ENCODE results near the gene ZNF513.
"Not testable (repeated sequence)": the region's sequence is repeated elsewhere in the genome, so short reads cannot be mapped to it uniquely, and the experiment has no call there.

ZNF513 gene

DNA sequence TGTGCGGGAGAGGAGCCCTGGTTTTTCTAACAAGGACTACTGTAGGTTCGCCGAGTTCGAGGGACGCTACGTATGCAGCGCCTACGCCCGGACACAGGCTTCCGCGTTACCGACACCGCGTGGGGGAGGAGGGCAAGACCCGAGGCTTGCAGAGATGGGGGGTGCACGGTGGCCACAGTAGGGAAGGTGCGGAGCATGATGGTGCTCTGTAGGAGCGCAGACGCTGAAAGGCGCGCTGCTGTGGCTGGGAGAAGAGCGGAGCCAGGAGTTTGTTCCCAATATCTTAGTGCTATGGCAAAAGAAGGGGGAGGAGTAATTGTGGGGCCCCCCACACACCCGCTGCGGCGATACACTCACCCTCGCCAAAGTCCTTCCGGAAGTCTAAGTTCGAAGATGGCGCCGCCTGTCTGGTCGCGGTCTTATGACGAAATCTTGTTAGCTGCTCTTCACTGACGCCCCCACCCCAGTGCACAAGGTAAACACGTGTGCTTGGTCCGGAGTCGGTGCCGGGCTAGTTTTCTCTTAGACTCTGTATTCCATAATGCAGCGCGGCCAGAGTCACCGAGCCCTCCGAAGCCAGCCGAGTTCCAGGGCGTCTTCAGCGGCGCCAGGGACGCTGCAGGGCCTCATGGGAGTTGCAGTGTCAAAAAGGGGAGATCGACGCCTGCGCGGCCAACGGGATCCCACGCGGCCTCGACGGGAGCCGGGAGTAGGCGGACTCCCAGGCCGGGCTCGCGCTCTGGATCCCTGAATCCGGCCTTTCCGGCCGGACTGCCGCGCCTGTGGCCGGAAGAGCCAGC lies 24.0 kb downstream of the ZNF513 start, which contains the start of gene GTF3C2:
Gene GTF3C2, minus strand, starts transcription at position 383 of the 800 bp plus-strand sequence. CDS start 13,210 bp downstream, outside the sequence.
- peak; percentile 98 for DNase-seq (ENCODE audit: low spot score)

DNA sequence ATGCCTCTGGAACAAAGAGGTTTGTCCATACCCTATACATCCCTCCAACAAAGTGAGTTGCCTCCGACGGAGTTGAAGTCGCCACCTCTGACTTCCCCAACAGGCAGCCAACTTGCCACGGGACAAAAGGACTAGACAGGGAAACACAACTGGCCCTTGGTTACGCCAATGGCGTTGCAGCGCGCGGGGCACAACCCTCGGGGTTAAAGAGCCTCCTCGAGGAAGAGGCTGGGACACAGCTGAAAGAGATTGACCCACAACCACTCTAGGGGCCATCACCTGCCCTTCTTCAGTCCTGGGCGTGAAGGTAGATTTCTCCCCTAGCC lies 24.5 kb downstream of the ZNF513 start:
- peak; percentile 40 for DNase-seq (ENCODE audit: low spot score)

DNA sequence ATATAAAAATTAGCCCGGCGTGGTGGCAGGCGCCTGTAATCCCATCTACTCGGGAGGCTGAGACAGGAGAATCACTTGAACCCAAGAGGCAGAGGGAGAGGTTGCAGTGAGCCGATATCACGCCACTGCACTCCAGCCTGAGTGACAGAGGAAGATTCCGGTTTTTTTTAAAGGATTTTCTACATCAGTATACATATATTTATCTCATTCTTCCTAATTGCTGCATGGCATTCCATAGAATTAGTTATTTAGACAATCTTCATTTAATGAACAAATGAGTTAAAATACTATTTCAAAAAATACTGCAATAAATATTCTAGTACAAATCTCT lies 26.0 kb downstream of the ZNF513 start:
- DNase-seq (ENCODE audit: low spot score): no peak

DNA sequence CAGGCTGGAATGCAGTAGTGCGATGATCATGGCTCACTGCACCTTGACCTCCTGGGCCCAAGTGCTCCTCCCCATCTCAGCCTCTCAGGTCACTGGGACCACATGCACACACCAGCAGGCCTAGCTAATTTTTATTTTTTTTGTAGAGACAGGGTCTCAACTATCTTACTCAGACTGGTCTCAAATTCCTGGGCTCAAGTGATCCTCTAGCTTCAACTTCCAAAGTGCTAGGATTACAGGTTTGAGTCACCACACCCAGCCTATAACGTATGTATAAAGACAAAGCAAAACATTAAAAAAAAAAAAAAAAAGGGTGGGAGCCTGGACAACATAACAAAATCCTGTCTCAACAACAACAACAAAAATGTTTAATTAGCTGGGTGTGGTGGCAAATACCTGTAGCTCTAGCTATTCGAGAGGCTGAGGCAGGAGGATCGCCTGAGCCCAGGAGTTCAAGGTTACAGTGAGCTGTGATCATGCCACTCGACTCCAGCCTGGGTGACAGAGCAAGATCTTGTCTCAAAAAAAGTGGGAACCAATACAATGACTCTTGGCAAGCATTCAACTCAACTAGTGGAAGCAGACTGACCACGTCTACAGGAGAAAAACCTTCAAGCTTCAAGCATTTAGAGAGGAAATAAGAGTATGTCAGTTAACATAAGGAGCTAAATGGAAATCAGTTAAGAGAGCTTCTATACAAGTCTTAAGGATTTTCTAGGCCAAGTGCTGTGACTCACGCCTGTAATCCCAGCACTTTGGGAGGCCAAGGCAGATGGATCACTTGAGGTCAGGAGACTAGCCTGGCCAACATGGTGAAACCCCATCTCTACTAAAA lies 26.6 kb downstream of the ZNF513 start:
- DNase-seq (ENCODE audit: low spot score): no peak

DNA sequence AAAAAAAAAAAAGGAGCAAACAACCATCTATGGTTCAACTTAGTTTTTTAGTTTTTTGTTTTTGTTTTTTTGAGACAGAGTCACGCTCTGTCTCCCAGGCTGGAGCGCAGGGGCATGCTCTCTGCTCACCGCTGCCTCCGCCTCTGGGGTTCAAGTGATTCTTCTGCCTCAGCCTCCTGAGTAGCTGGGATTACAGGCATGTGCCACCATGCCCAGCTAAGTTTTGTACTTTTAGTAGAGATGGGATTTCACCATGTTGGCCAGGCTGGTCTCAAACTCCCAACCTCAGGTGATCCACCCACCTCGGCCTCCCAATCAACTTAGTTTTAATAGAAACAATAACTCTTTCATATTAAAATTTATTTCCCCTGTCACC lies 27.2 kb downstream of the ZNF513 start:
- DNase-seq (ENCODE audit: low spot score): not testable (repeated sequence)

DNA sequence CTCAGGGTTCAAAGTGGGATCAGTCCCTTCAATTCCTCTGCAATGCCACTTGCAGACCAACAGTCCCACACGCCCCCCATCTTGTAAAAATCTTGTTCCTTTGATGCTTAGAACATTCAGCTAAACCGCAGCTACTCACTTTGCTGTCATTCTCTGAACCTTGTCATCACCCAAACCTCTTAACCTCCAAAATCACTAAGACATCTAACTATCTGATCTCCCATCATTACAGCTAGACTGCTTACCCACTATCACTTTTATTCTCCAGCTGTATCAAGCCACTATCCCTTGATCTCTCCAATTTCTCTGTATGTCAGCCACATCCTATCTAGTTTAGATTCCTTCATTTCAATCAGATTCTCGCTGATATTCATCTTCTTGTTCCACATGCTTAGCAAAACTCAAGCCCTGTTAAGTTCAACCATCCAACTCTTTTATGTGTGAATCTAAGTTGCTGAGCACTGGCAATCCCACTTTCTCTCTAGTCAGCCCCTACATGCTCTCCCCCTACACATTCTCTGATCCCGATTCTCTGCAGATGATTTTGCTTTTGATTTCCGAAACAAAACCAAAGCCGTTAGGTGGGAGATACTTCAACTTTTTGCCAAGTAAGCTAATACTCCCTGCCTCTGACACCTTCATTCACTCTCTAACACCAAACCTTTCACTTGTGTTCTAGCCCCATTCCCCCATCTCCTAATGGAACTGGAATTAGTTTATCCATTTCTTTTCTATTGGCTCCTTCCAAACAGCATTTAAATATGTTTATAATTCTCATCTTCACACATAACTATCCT lies 28.5 kb downstream of the ZNF513 start:
- no peak for DNase-seq (ENCODE audit: low spot score)

DNA sequence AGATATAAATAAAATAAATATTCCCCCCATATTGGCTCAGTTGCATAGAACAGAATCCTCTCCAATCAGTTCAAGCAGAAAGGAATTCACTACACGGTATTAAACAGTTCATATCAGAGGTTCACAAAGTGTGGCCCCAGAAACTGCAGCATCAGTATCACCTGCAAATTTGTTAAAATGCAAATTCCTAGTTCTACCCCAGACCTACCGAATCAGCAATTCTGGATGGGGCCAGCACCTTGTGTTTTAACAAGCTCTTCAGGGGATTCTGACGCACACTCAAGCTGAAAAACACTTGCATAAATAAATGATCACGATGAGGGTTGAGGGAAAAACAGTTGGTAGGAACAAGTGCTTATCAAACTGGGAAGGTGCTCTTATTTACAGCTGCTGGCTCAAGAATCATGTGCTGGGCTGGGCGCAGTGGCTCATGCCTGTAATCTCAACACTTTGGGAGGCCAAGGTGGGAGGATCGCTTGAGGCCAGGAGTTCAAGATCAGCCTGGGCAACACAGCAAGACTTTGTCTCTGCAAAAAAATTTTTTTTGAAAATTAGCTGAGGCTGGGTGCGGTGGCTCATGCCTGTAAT lies 30.3 kb downstream of the ZNF513 start:
- no peak for DNase-seq (ENCODE audit: low spot score)

DNA sequence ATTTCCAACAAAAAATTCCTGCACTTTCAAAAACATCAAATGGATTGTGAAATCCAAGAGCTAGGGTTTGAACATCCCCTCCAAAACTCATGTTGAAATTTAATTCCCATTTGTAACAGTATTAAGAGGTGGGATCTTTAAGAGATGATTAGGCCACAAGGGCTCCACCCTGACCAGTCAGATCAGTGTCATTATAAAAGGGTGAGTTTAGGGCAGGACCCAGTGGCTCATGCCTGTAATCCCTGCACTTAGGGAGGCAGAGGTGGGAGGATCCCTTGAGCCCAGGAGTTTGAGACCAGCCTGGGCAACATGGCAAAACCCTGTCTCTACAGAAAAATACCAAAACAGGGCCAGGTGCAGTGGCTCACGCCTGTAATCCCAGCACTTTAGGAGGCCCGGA lies 32.9 kb downstream of the ZNF513 start:
- DNase-seq (ENCODE audit: low spot score): no peak

DNA sequence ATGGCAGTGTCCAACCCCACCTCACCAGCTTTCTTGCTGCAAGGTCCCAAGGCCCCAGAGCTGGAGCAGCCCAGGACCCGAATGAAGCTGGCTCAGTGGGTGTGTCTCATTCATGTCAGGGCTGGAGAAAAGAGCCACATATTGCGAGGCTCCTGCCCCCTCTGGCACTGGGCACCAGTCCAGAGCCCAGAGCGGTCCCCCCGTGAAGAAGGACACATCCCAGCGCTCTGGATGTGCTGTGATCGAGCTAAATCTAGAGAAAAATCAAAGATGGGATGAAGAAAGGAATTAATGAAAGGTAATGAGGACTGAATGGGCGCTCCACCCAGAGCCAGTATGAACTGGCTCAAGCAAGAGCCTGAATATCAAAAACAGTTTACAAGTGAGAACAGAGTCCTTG lies 44.4 kb downstream of the ZNF513 start:
- DNase-seq (ENCODE audit: low spot score): no peak

DNA sequence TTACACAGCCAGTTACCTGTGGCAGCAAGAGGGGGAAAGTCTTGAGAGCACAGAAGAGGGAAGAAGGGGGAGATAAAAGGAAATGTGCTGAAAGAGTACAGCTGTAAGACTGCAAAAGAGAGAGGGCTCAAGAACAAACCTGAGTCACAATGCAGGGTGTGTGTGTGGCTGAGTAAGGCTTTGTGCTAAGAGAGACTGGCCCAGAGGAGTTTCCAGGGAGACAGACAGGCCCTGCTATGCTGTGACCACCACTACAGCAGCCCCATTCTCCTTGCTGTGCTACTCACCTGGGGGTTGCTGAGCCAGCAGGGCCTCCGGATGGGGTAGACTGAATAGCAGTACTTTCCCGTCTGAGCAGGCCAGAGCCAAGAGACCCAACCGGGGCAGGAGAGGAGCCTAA lies 45.2 kb downstream of the ZNF513 start:
- DNase-seq (ENCODE audit: low spot score): no peak
